Right kidney (tissue), 1 donor: ENCODE results near the gene CCDC71.

Experiments
- DNase-seq: peaks from one replicate; pipeline ENCODE4 v3.0.0-alpha.2; 2016

Gene CCDC71

GRCh38 chr3:49132073-49132436, 34.1 kb downstream of the CCDC71 start:
- DNase-seq, result no peak

- DNase-seq, result no peak
Measured at GRCh38 chr3:49131576-49131975, 34.6 kb downstream of the CCDC71 start.

- no peak for DNase-seq
Measured at GRCh38 chr3:49131040-49131439, 35.1 kb downstream of the CCDC71 start.

- no peak for DNase-seq
Measured at GRCh38 chr3:49124991-49125670, 41.0 kb downstream of the CCDC71 start.

GRCh38 chr3:49124203-49124602, 41.9 kb downstream of the CCDC71 start:
- DNase-seq, result no peak

GRCh38 chr3:49123687-49124086, 42.4 kb downstream of the CCDC71 start:
- no peak for DNase-seq

- DNase-seq, result no peak
Measured at GRCh38 chr3:49122886-49123545, 43.1 kb downstream of the CCDC71 start.

GRCh38 chr3:49122451-49122850, 43.7 kb downstream of the CCDC71 start:
- no peak for DNase-seq

GRCh38 chr3:49122022-49122421, 44.1 kb downstream of the CCDC71 start:
- DNase-seq, result no peak

- DNase-seq, result no peak
Measured at GRCh38 chr3:49121132-49121736, 44.9 kb downstream of the CCDC71 start.

- DNase-seq, result peak; percentile 91
Measured at GRCh38 chr3:49120438-49121131, 45.5 kb downstream of the CCDC71 start, which contains the start of gene USP19. TSS of gene USP19 (minus strand) at chr3:49120823. CDS start at chr3:49119145, 1,678 bp downstream.

- no peak for DNase-seq
Measured at GRCh38 chr3:49120096-49120437, 46.1 kb downstream of the CCDC71 start.

GRCh38 chr3:49119439-49119838, 46.7 kb downstream of the CCDC71 start:
- no peak for DNase-seq

GRCh38 chr3:49119036-49119435, 47.1 kb downstream of the CCDC71 start:
- DNase-seq, result no peak
